Measurements from ENCODE around the gene PLCB3.

DNA sequence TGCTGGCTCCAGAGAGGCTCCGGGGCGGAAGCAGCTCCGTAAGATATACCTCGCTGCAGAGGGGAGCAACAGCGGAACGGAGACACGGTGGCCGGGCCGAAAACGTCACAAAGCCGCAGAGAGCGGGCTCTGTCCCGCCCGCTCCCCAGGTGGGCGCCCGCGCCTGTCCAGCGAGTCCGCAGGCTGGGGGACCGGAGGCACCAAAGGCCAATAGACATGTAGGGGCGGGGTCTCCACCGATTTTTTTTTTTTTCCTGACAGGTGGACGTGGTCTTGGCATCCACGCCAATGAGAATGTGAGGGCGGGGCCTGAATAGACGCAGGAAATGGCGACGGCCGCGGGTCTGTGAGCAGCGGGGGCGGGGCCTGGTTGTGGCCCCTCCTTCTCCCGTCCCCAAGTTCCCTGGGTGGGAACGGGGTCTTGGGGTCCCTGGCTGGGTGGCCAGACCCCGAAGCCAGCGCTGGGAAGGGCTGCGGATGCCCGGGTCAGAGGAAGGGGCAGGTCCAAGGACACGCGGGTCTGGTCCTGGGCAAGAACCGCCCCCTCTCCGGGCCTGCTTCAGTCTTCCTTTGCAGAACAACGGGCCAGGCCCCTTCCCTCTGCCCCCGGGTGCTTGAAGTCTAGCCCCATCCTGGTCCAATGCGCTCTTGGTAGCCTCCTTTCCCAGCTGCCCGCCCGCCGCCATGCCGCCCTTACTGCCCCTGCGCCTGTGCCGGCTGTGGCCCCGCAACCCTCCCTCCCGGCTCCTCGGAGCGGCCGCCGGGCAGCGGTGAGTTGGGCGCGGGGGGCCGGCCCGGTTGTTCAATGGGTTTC, 21.0 kb upstream of the PLCB3 start, which contains the start of gene DNAJC4:
- TF ChIP-seq, protein P1, sequence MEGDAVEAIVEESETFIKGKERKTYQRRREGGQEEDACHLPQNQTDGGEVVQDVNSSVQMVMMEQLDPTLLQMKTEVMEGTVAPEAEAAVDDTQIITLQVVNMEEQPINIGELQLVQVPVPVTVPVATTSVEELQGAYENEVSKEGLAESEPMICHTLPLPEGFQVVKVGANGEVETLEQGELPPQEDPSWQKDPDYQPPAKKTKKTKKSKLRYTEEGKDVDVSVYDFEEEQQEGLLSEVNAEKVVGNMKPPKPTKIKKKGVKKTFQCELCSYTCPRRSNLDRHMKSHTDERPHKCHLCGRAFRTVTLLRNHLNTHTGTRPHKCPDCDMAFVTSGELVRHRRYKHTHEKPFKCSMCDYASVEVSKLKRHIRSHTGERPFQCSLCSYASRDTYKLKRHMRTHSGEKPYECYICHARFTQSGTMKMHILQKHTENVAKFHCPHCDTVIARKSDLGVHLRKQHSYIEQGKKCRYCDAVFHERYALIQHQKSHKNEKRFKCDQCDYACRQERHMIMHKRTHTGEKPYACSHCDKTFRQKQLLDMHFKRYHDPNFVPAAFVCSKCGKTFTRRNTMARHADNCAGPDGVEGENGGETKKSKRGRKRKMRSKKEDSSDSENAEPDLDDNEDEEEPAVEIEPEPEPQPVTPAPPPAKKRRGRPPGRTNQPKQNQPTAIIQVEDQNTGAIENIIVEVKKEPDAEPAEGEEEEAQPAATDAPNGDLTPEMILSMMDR (IDR thresholded peaks at IDR 0.05; ENCODE audit: insufficient read depth, low read length, poor library complexity, severe bottlenecking), result no peak
- no peak for TF ChIP-seq EZH2phosphoT487 (conservative IDR thresholded peaks at IDR 0.05; ENCODE audit: low read length)
